Measurements from ENCODE around the gene PEX10.
A peak's percentile ranks its signal among the peaks of the same experiment; 100 is the strongest.

PEX10 gene

GRCh38 chr1:2372551-2373490, 39.5 kb downstream of the PEX10 start:
- DNase-seq, result no peak

DNA sequence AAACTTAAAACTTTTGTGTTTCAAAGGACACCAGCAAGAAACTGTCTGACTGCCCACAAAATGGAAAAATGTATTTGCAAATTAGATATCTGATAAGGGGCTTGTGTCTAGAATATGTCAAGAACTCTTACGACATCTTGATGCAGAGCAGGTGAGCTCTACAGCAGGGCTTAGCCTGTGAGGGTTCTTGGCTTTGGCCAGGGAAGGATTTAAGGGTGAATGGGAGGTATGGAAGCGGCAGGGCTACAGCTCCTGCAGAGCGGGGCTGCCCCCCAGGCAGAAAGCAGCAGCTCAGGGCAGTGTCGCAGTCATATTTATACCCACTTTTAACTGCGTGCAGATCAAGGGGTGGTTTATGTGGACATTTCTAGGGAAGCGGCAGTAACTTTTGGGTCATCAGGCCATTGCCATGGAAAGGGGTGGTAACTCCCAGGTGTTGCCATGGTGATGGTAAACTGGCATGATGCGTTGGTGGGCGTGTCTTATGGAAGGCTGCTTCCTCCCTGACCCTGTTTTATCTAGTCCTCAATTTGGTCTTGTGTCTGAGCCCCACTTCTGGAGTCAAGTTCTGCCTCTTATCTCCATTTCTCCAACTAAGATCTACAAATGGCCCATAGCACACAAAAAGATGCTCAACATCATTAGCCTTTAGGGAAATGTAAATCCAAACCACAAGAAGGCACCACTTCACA, 44.2 kb downstream of the PEX10 start:
- no peak for DNase-seq

GRCh38 chr1:2363847-2364513, 48.4 kb downstream of the PEX10 start:
- DNase-seq, result no peak

GRCh38 chr1:2360588-2361364, 51.6 kb downstream of the PEX10 start:
- DNase-seq, result peak; percentile 85

DNA sequence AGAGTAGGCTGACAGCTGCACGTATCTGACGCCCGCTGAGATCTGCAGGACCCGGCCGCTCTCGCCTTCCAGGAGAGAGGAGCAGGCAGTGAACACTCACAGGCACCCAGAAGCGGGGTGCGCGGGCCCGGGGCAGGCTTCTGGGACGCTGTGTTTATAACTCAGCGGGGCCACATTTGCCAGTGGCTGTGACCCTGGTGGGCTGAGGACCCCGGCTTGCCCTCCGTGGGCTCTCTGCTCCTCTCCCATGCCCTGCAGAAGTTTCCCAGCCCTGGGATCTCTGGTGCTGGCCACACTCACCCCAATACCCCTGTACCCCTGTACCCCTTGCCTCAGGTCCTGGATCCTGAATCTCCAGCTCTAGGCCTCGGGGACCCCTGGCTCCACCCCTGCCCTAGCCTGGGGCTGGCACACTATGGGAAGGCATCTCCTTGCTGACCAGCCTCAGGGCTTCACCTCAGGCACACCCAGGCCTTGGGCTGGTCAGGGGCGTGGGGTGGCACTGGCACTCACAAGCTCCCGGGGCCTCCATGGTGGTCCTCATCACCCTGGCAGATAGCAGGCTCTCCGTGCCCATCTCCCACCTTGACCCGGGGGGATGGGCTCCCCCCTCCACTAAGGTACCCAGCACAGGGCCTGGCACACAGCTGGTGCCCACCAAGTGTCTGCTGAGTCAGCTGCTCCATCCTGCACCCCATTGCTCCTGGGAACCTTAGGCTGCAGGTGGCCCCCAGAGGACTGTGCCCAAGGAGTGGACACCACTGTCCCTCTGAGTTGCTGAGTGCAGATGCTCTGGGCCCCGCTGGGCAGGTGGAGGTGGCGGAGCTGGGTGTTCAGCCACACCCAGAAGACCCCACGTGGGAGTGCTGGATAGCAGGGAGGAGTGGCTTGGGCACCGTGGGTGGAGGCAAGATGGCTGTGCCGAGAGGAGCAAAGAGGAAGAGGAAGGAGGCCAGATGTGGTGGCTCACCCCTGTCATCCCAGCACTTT, 53.4 kb downstream of the PEX10 start:
- no peak for DNase-seq

DNA sequence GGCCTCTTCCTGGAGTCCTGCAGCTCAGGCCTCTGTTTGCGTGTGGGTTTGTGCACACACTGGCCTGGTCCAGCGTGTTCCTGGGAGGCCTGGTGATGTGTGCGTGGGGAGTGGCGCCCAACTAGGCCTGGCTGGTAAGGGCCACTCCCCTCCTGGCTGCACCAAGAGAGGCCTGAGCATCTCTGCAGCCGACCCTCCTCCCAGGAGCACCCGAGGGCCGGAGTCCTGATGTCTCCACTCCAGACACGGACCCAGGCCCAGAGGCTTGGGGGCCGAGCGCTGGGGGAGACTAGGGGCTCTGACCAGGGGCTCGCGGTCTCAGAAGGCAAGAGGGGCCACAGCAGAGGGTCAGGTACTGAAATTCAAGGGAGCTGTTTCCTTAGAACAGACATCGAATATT, 54.3 kb downstream of the PEX10 start:
- no peak for DNase-seq

- DNase-seq, result no peak
These were observed 55.2 kb downstream of the PEX10 start for GRCh38 chr1:2356911-2357845.

GRCh38 chr1:2356401-2356800, 56.0 kb downstream of the PEX10 start:
- DNase-seq, result no peak

DNA sequence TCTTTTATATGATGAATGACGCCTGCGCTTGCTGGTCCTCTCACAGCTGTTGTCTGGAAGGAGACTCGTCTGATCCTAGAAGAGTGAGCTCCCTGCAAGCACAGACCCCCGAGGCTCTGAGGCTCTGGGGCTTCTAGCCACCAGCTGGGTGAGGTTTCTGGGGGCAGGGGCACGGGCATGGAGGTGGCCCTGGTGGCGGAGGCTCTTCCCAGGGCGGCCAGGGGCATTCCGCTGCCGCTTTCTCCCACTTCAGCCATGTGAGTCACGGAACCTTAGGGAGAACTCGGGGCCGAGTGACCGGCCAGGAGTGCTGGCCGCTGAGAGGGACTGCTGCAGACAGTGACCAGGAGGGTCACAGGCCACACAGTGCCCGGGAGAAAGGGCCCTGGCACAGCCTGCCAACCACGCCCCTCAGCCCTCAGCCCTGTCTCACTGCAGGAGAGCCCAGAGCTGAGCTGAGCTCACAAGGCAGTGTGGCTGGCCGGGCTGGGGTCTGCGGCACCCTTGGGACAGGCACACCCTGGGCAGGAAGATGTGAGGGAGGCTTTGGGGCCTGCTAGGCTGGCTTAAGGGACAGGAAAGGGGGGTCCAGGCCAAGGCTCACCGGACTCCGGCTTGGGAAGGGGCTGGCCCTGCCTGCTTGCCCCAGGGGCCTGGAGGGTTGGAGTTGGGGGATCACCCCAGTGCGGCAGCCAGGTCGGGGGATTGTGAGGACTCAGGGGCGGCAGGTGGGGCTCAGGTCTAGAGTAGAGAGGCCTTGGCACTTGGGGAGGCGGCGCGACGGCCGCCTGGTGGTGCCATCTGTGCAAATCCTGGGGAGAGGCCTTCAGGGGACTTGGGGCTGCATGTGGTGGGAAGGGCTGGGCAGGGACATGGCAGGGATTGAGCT, 56.7 kb downstream of the PEX10 start:
- no peak for DNase-seq

- peak; percentile 72 for DNase-seq
These were observed 57.6 kb downstream of the PEX10 start for GRCh38 chr1:2354511-2355372.

Data from fibroblast of upper back skin (primary cell).